Measurements from ENCODE around the gene CPHXL. TPM values are rescaled to one million over a fixed set of nuclear protein-coding genes. Genes with fewer than 3 reads are reported as not detected.

Gene CPHXL
- total and polyA plus RNA-seq, 2 of the 4 experiments (the other 2 are of a cell fraction): not detected

- H3K36me3 ChIP-seq (ENCODE audit: control insufficient read depth, insufficient read depth, low read length): no peaks in the 10 kb centered on the region
- no peak overlapping the region for H2AFZ ChIP-seq (replicated peaks; ENCODE audit: low read length, poor library complexity)
- in situ Hi-C loops (cut with MboI; ENCODE audit: low sequenced_read_pairs) (loop anchor here (25.0 kb wide), 1 partner anchor 538 kb away; the partner anchor contains the start of genes CTRB1 and CTRB2), intact Hi-C loops (cut with micrococcal nuclease) (no loop called here), dilution Hi-C loops (cut with HindIII; ENCODE audit: low sequenced_read_pairs, unreplicated experiment) (no loop called here)
- ATAC-seq (ENCODE audit: low read depth) (no peak), DNase-seq (no peak)
- H4K8ac ChIP-seq (ENCODE audit: low read depth in 2 of 2, low read length in 2 of 2): no peak overlapping the region
- no peak overlapping the region for H2BK20ac ChIP-seq (ENCODE audit: low read depth, low read length)
- H3K4me1 ChIP-seq (ENCODE audit: control insufficient read depth, insufficient read depth, low read length): peaks cover 4% of the 10 kb centered on the region; the same call in 1 of the 2 replicates
- no peak overlapping the region for H3K27ac ChIP-seq (ENCODE audit: insufficient read depth, low read length)
- no peak overlapping the region for H2BK15ac ChIP-seq (ENCODE audit: low read depth, low read length)
- no peak overlapping the region for H2BK120ac ChIP-seq (ENCODE audit: low read depth, low read length)
- no peak overlapping the region for H4K91ac ChIP-seq (ENCODE audit: insufficient read depth, low read depth, low read length)
- 0 out of 2 replicates have a peak, but pooled peaks cover 6% of the 10 kb centered on the region for H3K9me1 ChIP-seq (ENCODE audit: insufficient read depth, low read length)
- no peaks in the 10 kb centered on the region for H3K79me1 ChIP-seq (ENCODE audit: low read depth in 1 of 2, low read length in 2 of 2)
- CTCF ChIA-PET: interaction anchor here (0.6 kb wide), 1 partner anchor 109 kb away, joined by 3 read pairs; no protein-coding TSS in a partner anchor
- POLR2A ChIA-PET (ENCODE audit: unreplicated experiment): interaction anchor here (1.1 kb wide), 1 partner anchor 17 kb away, joined by 7 read pairs; no protein-coding TSS in a partner anchor
- no TSS peak for BruUV-seq (replicated peaks)
- H3K9ac ChIP-seq (ENCODE audit: low read depth, low read length): no peak overlapping the region
- H3K4me3 ChIP-seq (ENCODE audit: insufficient read depth, low read depth, low read length): no peak overlapping the region
- H3K56ac ChIP-seq (ENCODE audit: extremely low read depth, insufficient read depth, low read length): no peak overlapping the region
- H3K23ac ChIP-seq (ENCODE audit: low read depth, low read length): no peak overlapping the region
- H4K5ac ChIP-seq (ENCODE audit: low read depth, low read length): no peak overlapping the region
- no peak overlapping the region for H3K18ac ChIP-seq (ENCODE audit: low read depth, low read length)
- no peak overlapping the region for H3K4me2 ChIP-seq (ENCODE audit: low read depth, low read length)
- H4K20me1 ChIP-seq (ENCODE audit: insufficient read depth, low read length): no peaks in the 10 kb centered on the region
- TF ChIP-seq NFE2L2 (IDR thresholded peaks at IDR 0.05; ENCODE audit: low read depth, low read length) (no peak), SMC3 (IDR thresholded peaks at IDR 0.05; ENCODE audit: low read depth, low read length) (no peak)
- TF ChIP-seq, protein P1, sequence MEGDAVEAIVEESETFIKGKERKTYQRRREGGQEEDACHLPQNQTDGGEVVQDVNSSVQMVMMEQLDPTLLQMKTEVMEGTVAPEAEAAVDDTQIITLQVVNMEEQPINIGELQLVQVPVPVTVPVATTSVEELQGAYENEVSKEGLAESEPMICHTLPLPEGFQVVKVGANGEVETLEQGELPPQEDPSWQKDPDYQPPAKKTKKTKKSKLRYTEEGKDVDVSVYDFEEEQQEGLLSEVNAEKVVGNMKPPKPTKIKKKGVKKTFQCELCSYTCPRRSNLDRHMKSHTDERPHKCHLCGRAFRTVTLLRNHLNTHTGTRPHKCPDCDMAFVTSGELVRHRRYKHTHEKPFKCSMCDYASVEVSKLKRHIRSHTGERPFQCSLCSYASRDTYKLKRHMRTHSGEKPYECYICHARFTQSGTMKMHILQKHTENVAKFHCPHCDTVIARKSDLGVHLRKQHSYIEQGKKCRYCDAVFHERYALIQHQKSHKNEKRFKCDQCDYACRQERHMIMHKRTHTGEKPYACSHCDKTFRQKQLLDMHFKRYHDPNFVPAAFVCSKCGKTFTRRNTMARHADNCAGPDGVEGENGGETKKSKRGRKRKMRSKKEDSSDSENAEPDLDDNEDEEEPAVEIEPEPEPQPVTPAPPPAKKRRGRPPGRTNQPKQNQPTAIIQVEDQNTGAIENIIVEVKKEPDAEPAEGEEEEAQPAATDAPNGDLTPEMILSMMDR (conservative IDR thresholded peaks at IDR 0.05; ENCODE audit: low read depth, low read length): no peak
- no CpG with 5 or more reads among the region's 3 CpGs for WGBS, 2 experiments (ENCODE audit: extremely low coverage in 2 of 2, insufficient read length in 1 of 2)
- H2AK9ac ChIP-seq (replicated peaks; ENCODE audit: low read depth, low read length, poor library complexity): no peak overlapping the region
- no peak overlapping the region for H2AK5ac ChIP-seq (ENCODE audit: low read depth, low read length)
- no peak overlapping the region for H3K4ac ChIP-seq (ENCODE audit: low read depth, low read length)
- H2BK5ac ChIP-seq (ENCODE audit: low read depth, low read length, poor library complexity, severe bottlenecking): no peak overlapping the region
- H3K27me3 ChIP-seq (ENCODE audit: control insufficient read depth, insufficient read depth, low read length): peaks cover 2% of the 10 kb centered on the region
- H3K14ac ChIP-seq (replicated peaks; ENCODE audit: low read depth, low read length): no peak overlapping the region
- peaks cover 2% of the 10 kb centered on the region; the same call in 1 of the 2 replicates for H3K9me3 ChIP-seq (ENCODE audit: control insufficient read depth, insufficient read depth, low read length)
Observed at GRCh38 chr16:75750528-75750927, 24.2 kb upstream of the CPHXL start.

All from IMR-90 (cell line).